HCT116 (cell line): Measurements from ENCODE around the gene ITIH4.

ENCODE experiments used
- CEBPB ChIP-seq: IDR thresholded peaks from 2 replicates; pipeline ENCODE4 v1.6.1; 2012; ENCODE audit warnings: low read depth
- JUND ChIP-seq: IDR thresholded peaks from 2 replicates; pipeline ENCODE4 v1.6.1; 2012
- POLR2A ChIP-seq: IDR thresholded peaks from 2 replicates; pipeline ENCODE4 v1.7.0; 2011; ENCODE audit warnings: borderline replicate concordance; ENCODE audit not compliant: insufficient read depth, insufficient read length; ENCODE audit errors: extremely low read depth
- RAD21 ChIP-seq: IDR thresholded peaks from 2 replicates; pipeline ENCODE4 v1.6.1; 2012; ENCODE audit warnings: low read depth, mild to moderate bottlenecking
- SIN3A ChIP-seq: IDR thresholded peaks from 2 replicates; pipeline ENCODE4 v1.6.1; 2012; ENCODE audit warnings: low read depth
- SP1 ChIP-seq: IDR thresholded peaks from 2 replicates; pipeline ENCODE4 v1.6.1; 2012; ENCODE audit warnings: low read depth
- YY1 ChIP-seq: IDR thresholded peaks from 2 replicates; pipeline ENCODE4 v1.6.1; 2011; ENCODE audit warnings: low read length, low read depth, moderate library complexity, mild to moderate bottlenecking; ENCODE audit not compliant: insufficient replicate concordance; ENCODE audit errors: extremely low read depth
- TF ChIP-seq, protein P1 (sequence below), 3 experiments: fragments of 200-600 bp in 1 of 3; sonication (generic) in 1 of 3; IDR thresholded peaks in 2 of 3; conservative IDR thresholded peaks in 1 of 3; 2 replicates each; pipeline ENCODE4 v1.5.1; 2012 to 2017; ENCODE audit warnings: low read depth in 2 of 3, low read length in 2 of 3, antibody characterized with exemption in 1 of 3, borderline replicate concordance in 1 of 3, control low read depth in 1 of 3, mild to moderate bottlenecking in 1 of 3, mixed read lengths in 1 of 3, mixed run types in 1 of 3, moderate library complexity in 1 of 3; ENCODE audit not compliant: insufficient read depth in 1 of 3
- TF ChIP-seq, protein P2 (sequence below): IDR thresholded peaks from 2 replicates; pipeline ENCODE4 v1.6.1; 2011; ENCODE audit warnings: mild to moderate bottlenecking, low read length, moderate library complexity; ENCODE audit not compliant: insufficient replicate concordance; ENCODE audit errors: extremely low read depth

DNA sequence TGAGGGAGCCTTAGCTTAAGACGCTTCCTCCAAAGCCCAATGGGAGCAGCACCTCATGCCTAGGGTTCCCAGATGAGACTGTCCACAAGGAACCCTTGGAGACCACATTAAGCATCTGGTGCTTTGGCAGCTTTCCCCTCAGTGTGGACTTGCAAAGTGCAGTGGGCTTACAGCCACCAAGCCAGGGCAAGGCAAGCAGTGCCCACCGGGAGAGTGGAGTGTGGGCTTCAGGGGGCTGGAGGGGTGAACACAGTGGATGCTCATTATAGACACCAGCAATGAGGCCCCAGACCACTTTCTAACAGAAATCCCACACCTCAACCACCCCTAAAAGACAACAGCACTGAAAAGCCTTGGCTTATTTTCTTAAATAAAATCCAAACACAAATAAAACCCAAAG lies 13.4 kb upstream of the ITIH4 start:
- TF ChIP-seq, protein P1, sequence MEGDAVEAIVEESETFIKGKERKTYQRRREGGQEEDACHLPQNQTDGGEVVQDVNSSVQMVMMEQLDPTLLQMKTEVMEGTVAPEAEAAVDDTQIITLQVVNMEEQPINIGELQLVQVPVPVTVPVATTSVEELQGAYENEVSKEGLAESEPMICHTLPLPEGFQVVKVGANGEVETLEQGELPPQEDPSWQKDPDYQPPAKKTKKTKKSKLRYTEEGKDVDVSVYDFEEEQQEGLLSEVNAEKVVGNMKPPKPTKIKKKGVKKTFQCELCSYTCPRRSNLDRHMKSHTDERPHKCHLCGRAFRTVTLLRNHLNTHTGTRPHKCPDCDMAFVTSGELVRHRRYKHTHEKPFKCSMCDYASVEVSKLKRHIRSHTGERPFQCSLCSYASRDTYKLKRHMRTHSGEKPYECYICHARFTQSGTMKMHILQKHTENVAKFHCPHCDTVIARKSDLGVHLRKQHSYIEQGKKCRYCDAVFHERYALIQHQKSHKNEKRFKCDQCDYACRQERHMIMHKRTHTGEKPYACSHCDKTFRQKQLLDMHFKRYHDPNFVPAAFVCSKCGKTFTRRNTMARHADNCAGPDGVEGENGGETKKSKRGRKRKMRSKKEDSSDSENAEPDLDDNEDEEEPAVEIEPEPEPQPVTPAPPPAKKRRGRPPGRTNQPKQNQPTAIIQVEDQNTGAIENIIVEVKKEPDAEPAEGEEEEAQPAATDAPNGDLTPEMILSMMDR (IDR thresholded peaks at IDR 0.05 in 2 of 3, conservative IDR thresholded peaks at IDR 0.05 in 1 of 3; ENCODE audit: borderline replicate concordance in 1 of 3, insufficient read depth in 1 of 3, low read depth in 2 of 3, low read length in 2 of 3), result no peak
- TF ChIP-seq RAD21 (no peak), YY1 (no peak), SIN3A (no peak), POLR2A (no peak), CEBPB (no peak), JUND (no peak), SP1 (no peak)
- TF ChIP-seq, protein P2, sequence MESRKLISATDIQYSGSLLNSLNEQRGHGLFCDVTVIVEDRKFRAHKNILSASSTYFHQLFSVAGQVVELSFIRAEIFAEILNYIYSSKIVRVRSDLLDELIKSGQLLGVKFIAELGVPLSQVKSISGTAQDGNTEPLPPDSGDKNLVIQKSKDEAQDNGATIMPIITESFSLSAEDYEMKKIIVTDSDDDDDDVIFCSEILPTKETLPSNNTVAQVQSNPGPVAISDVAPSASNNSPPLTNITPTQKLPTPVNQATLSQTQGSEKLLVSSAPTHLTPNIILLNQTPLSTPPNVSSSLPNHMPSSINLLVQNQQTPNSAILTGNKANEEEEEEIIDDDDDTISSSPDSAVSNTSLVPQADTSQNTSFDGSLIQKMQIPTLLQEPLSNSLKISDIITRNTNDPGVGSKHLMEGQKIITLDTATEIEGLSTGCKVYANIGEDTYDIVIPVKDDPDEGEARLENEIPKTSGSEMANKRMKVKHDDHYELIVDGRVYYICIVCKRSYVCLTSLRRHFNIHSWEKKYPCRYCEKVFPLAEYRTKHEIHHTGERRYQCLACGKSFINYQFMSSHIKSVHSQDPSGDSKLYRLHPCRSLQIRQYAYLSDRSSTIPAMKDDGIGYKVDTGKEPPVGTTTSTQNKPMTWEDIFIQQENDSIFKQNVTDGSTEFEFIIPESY, result no peak
